ENCODE results near the gene XPOT. TPM values are rescaled to one million over a fixed set of nuclear protein-coding genes. Genes with fewer than 3 reads are reported as not detected.
A peak's percentile ranks its signal among the peaks of the same experiment; 100 is the strongest.

XPOT gene
- total RNA-seq, 1 experiment from 2014 or later = 62.0 TPM

DNA sequence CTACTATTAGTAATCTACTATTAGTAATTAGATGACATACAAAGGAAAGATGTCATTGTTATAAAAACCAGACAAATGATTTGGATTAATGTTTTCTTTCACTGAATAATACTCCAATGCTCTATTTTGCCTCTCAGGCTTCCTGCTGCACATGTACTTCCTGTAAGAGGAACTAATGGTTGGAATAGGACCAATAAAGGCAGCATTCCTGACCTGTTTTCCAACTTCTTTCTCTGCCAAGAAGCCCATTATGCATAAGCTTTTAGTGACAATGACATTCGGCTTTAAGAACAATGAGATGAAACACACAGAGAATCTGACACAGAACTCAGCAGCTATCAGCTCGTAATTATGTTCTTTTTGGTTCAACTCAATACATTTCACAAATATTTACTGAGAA lies 8.5 kb upstream of the XPOT start:
- POLR2A ChIA-PET (ENCODE audit: unreplicated experiment) = no interaction called here
- no TSS peak for BruUV-seq (replicated peaks)
- no peaks in the 10 kb centered on the region for H3K9me2 ChIP-seq (replicated peaks; ENCODE audit: low read length)
- ATAC-seq (peak; percentile 68), DNase-seq (peak; percentile 76)
- no peak overlapping the region for H3K4me3 ChIP-seq (ENCODE audit: low read length)
- no peak overlapping the region for H3K27ac ChIP-seq (ENCODE audit: low read length)
- intact Hi-C loops (cut with micrococcal nuclease) = no loop called here
- no peak overlapping the region for H2AFZ ChIP-seq (ENCODE audit: low read length)
- H3K27me3 ChIP-seq (ENCODE audit: low read length) = no peaks in the 10 kb centered on the region
- H3K36me3 ChIP-seq (ENCODE audit: low read depth, low read length) = no peaks in the 10 kb centered on the region
- H3K4me2 ChIP-seq (ENCODE audit: low read length) = no peak overlapping the region
- peaks cover 8% of the 10 kb centered on the region for H3K4me1 ChIP-seq (ENCODE audit: insufficient read depth, low read length)
- CTCF ChIA-PET = no interaction called here
- no peaks in the 10 kb centered on the region for H3F3A ChIP-seq (ENCODE audit: low read length, unreplicated experiment)
- no peaks in the 10 kb centered on the region for H3K9me3 ChIP-seq (ENCODE audit: low read length)
- no peaks in the 10 kb centered on the region for H4K20me1 ChIP-seq (ENCODE audit: low read length)
- no peak overlapping the region for H3K9ac ChIP-seq (ENCODE audit: low read length)
- TF ChIP-seq, protein P1, sequence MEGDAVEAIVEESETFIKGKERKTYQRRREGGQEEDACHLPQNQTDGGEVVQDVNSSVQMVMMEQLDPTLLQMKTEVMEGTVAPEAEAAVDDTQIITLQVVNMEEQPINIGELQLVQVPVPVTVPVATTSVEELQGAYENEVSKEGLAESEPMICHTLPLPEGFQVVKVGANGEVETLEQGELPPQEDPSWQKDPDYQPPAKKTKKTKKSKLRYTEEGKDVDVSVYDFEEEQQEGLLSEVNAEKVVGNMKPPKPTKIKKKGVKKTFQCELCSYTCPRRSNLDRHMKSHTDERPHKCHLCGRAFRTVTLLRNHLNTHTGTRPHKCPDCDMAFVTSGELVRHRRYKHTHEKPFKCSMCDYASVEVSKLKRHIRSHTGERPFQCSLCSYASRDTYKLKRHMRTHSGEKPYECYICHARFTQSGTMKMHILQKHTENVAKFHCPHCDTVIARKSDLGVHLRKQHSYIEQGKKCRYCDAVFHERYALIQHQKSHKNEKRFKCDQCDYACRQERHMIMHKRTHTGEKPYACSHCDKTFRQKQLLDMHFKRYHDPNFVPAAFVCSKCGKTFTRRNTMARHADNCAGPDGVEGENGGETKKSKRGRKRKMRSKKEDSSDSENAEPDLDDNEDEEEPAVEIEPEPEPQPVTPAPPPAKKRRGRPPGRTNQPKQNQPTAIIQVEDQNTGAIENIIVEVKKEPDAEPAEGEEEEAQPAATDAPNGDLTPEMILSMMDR (conservative IDR thresholded peaks at IDR 0.05; ENCODE audit: low read depth, low read length) = no peak
- TF ChIP-seq EZH2phosphoT487 (IDR thresholded peaks at IDR 0.05; ENCODE audit: borderline replicate concordance, low read length) = no peak
- no peak for TF ChIP-seq EZH2 (IDR thresholded peaks at IDR 0.05; ENCODE audit: low read length, unreplicated experiment)
- H3K79me2 ChIP-seq (ENCODE audit: low read length) = no peaks in the 10 kb centered on the region

DNA sequence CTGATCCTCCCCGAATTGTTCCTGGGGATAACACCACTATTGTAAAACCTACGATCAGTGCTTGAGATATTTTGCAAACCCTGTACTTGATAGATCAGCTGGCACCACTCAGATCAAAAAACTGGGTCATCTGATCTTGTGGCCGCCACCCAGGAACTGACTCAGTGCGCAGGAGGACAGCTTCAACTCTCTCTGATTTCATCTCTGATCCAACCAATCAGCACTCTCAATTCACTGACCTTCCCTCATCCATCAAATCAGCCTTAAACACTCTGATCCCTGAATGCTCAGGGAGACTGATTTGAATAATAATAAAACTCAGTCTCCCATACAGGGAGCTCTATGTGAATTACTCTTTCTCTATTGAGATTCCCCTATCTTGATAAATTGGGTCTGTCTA lies 4.2 kb upstream of the XPOT start:
- Histone ChIP-seq H3K27ac (ENCODE audit: low read length) (no peak overlapping the region), H3K9me2 (replicated peaks; ENCODE audit: low read length) (no peaks in the 10 kb centered on the region), H3K4me3 (ENCODE audit: low read length) (no peak overlapping the region), H3K27me3 (ENCODE audit: low read length) (no peaks in the 10 kb centered on the region), H4K20me1 (ENCODE audit: low read length) (no peaks in the 10 kb centered on the region), H3K9me3 (ENCODE audit: low read length) (no peaks in the 10 kb centered on the region), H3K79me2 (ENCODE audit: low read length) (peaks cover 6% of the 10 kb centered on the region), H2AFZ (ENCODE audit: low read length) (no peak overlapping the region), H3K36me3 (ENCODE audit: low read depth, low read length) (no peaks in the 10 kb centered on the region), H3F3A (ENCODE audit: low read length, unreplicated experiment) (no peaks in the 10 kb centered on the region), H3K4me2 (ENCODE audit: low read length) (no peak overlapping the region), H3K9ac (ENCODE audit: low read length) (no peak overlapping the region), H3K4me1 (ENCODE audit: insufficient read depth, low read length) (peaks cover 16% of the 10 kb centered on the region)
- ATAC-seq (no peak), DNase-seq (no peak)
- TF ChIP-seq, protein P1 (conservative IDR thresholded peaks at IDR 0.05; ENCODE audit: low read depth, low read length) = no peak
- TF ChIP-seq EZH2phosphoT487 (IDR thresholded peaks at IDR 0.05; ENCODE audit: borderline replicate concordance, low read length) (no peak), EZH2 (IDR thresholded peaks at IDR 0.05; ENCODE audit: low read length, unreplicated experiment) (no peak)
- ChIA-PET CTCF (no interaction called here), POLR2A (ENCODE audit: unreplicated experiment) (no interaction called here)
- BruUV-seq (replicated peaks) = no TSS peak
- intact Hi-C loops (cut with micrococcal nuclease) = no loop called here

DNA sequence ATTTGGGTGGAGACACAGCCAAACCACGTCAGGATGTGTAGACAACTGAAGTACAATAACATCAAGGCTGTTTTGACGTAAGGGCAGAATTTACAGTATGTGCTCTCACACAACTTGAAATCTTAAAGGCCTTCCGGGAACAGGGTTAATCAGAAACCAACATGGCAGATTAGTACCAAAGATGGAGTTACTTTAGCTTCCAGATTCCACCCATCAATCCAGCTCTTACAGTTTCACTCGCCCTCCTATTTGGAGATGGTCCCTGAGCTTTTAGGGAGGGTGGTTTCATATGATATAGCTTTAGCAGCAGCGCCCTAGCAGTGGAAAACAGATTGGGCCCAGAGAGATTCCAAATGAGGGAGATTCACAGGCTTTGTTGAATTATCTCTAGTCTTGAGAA lies 2.0 kb upstream of the XPOT start:
- Histone ChIP-seq H3K4me1 (ENCODE audit: insufficient read depth, low read length) (peaks cover 16% of the 10 kb centered on the region; the same call in 1 of the 2 replicates), H3K9me2 (replicated peaks; ENCODE audit: low read length) (no peaks in the 10 kb centered on the region), H3K9ac (ENCODE audit: low read length) (no peak overlapping the region), H4K20me1 (ENCODE audit: low read length) (no peaks in the 10 kb centered on the region), H3K36me3 (ENCODE audit: low read depth, low read length) (no peaks in the 10 kb centered on the region), H3K4me2 (ENCODE audit: low read length) (no peak overlapping the region), H3K27ac (ENCODE audit: low read length) (no peak overlapping the region), H3K4me3 (ENCODE audit: low read length) (no peak overlapping the region), H2AFZ (ENCODE audit: low read length) (no peak overlapping the region), H3F3A (ENCODE audit: low read length, unreplicated experiment) (no peaks in the 10 kb centered on the region), H3K9me3 (ENCODE audit: low read length) (no peaks in the 10 kb centered on the region), H3K27me3 (ENCODE audit: low read length) (no peaks in the 10 kb centered on the region), H3K79me2 (ENCODE audit: low read length) (peaks cover 28% of the 10 kb centered on the region)
- TF ChIP-seq EZH2phosphoT487 (IDR thresholded peaks at IDR 0.05; ENCODE audit: borderline replicate concordance, low read length) (no peak), EZH2 (IDR thresholded peaks at IDR 0.05; ENCODE audit: low read length, unreplicated experiment) (no peak)
- TF ChIP-seq, protein P1 (conservative IDR thresholded peaks at IDR 0.05; ENCODE audit: low read depth, low read length) = no peak
- intact Hi-C loops (cut with micrococcal nuclease) = no loop called here
- ChIA-PET POLR2A (ENCODE audit: unreplicated experiment) (no interaction called here), CTCF (no interaction called here)
- ATAC-seq = no peak
- no peak for DNase-seq
- no TSS peak for BruUV-seq (replicated peaks)

Measured in PC-3 (cell line).